K562 (cell line): ENCODE data around the gene ITGA1. TPM values are rescaled to one million over a fixed set of nuclear protein-coding genes. Genes with fewer than 3 reads are reported as not detected.

Experiments used
- BCLAF1 ChIP-seq, 2 experiments: fragments of 450-650 bp in 1 of 2; IDR thresholded peaks; 2 replicates each; pipeline ENCODE4 v1.6.1; 2011 to 2017; ENCODE audit warnings: low read depth in 2 of 2, antibody characterized with exemption in 1 of 2, borderline replicate concordance in 1 of 2, low read length in 1 of 2, mild to moderate bottlenecking in 1 of 2, mixed read lengths in 1 of 2; ENCODE audit not compliant: control insufficient read depth in 1 of 2
- E2F1 ChIP-seq: sonication (generic); formaldehyde crosslinking; IDR thresholded peaks from 2 replicates; pipeline ENCODE4 v1.8.1; 2023; ENCODE audit warnings: mild to moderate bottlenecking, missing genetic modification reagents, moderate library complexity
- ERF ChIP-seq: fragments of 450-650 bp; formaldehyde crosslinking; IDR thresholded peaks from 2 replicates; pipeline ENCODE4 v1.4.0; 2020; ENCODE audit warnings: mild to moderate bottlenecking, mixed read lengths
- PBX2 ChIP-seq, 2 experiments: IDR thresholded peaks in 1 of 2; conservative IDR thresholded peaks in 1 of 2; 2 replicates each; pipeline ENCODE4 v1.6.1; 2016; ENCODE audit warnings: low read depth in 2 of 2, mild to moderate bottlenecking in 1 of 2, missing compliant biosample characterization in 1 of 2, missing genetic modification characterization in 1 of 2, moderate library complexity in 1 of 2
- ZBTB26 ChIP-seq: fragments of 450-650 bp; formaldehyde crosslinking; IDR thresholded peaks from 2 replicates; pipeline ENCODE4 v1.4.0; 2022; ENCODE audit warnings: missing genetic modification characterization
- ZBTB43 ChIP-seq: sonication (generic); formaldehyde crosslinking; IDR thresholded peaks from 2 replicates; pipeline ENCODE4 v1.8.0; 2023; ENCODE audit warnings: mild to moderate bottlenecking, missing genetic modification reagents
- ZNF592 ChIP-seq: fragments of 450-650 bp; IDR thresholded peaks from 2 replicates; pipeline ENCODE4 v1.6.1; 2017; ENCODE audit warnings: antibody characterized with exemption, mild to moderate bottlenecking
- polyA plus RNA-seq, 8 experiments: library from polyadenylated mRNA; depleted of rRNA in 4 of 8; stranded (reverse) in 5 of 8; unstranded in 3 of 8; fragments of >200 nt; fragmentation: Nextera tagmentation in 2 of 8; fragmentation: Illumina TruSeq in 1 of 8; extraction: Ambion mirVana in 2 of 8; extraction: Trizol in 1 of 8; gene quantifications; 2 replicates each; pipeline versions ENCODE4 v1.2.1 to v1.2.3, GENCODE V29; 2011 to 2014; ENCODE audit warnings: inconsistent platforms in 1 of 8, missing spikeins in 1 of 8
- total RNA-seq, 7 experiments: library from RNA; depleted of rRNA in 6 of 7; stranded (reverse); fragments of >200 nt in 6 of 7; fragmentation: Illumina TruSeq in 2 of 7; extraction: Trizol in 2 of 7; gene quantifications; 2 replicates each; pipeline versions ENCODE4 v1.2.1 to v1.2.3, GENCODE V29; 2011 to 2021; ENCODE audit warnings: low replicate concordance in 1 of 7

Gene ITGA1
- total and polyA plus RNA-seq, 9 of the 15 experiments (the other 6 are each of a cell fraction or from before 2014, with no cell fraction given), result 0.04 to 0.22 TPM; not detected in 7

- TF ChIP-seq ZNF592, result no peak
- no peak for TF ChIP-seq ZBTB43 (CRISPR knock-in tag)
- TF ChIP-seq BCLAF1 (IDR thresholded peaks at IDR 0.05; ENCODE audit: borderline replicate concordance in 1 of 2, control insufficient read depth in 1 of 2, low read depth in 2 of 2, low read length in 1 of 2), result no peak
- TF ChIP-seq ZBTB26 (CRISPR knock-in tag), result no peak
- no peak for TF ChIP-seq E2F1 (CRISPR knock-in tag)
- no peak for TF ChIP-seq ERF (CRISPR knock-in tag)
- TF ChIP-seq PBX2 (CRISPR knock-in tag; IDR thresholded peaks at IDR 0.05; ENCODE audit: low read depth), result no peak
- no peak for TF ChIP-seq PBX2 (tag; conservative IDR thresholded peaks at IDR 0.05; ENCODE audit: low read depth)
Observed at GRCh38 chr5:52844885-52845284, 57.2 kb downstream of the ITGA1 start (continued).
